BE2C (cell line): ENCODE results near the gene ZNF800.

Experiments
- DNase-seq: peaks from one replicate; pipeline ENCODE4 v3.0.0-alpha.2; 2020
- H3K27me3 ChIP-seq: fragments of 250-450 bp; sonication (Bioruptor Pico); 2 replicates; pipeline ENCODE4 v1.5.1; 2020; ENCODE audit warnings: mild to moderate bottlenecking
- H3K36me3 ChIP-seq: fragments of 250-450 bp; sonication (Bioruptor Pico); 2 replicates; pipeline ENCODE4 v1.5.1; 2020; ENCODE audit warnings: mild to moderate bottlenecking
- H3K4me1 ChIP-seq: fragments of 250-450 bp; sonication (Bioruptor Pico); 2 replicates; pipeline ENCODE4 v1.5.1; 2020
- H3K4me3 ChIP-seq: 2 replicates; pipeline ENCODE4 v1.5.1; 2011; ENCODE audit warnings: low read depth, low read length
- H3K9me3 ChIP-seq: fragments of 250-450 bp; sonication (Bioruptor Pico); 2 replicates; pipeline ENCODE4 v1.5.1; 2020
- CTCF ChIP-seq: IDR thresholded peaks from 2 replicates; pipeline ENCODE4 v1.5.1; 2012; ENCODE audit warnings: mild to moderate bottlenecking, low read depth, low read length

ZNF800 gene

DNA sequence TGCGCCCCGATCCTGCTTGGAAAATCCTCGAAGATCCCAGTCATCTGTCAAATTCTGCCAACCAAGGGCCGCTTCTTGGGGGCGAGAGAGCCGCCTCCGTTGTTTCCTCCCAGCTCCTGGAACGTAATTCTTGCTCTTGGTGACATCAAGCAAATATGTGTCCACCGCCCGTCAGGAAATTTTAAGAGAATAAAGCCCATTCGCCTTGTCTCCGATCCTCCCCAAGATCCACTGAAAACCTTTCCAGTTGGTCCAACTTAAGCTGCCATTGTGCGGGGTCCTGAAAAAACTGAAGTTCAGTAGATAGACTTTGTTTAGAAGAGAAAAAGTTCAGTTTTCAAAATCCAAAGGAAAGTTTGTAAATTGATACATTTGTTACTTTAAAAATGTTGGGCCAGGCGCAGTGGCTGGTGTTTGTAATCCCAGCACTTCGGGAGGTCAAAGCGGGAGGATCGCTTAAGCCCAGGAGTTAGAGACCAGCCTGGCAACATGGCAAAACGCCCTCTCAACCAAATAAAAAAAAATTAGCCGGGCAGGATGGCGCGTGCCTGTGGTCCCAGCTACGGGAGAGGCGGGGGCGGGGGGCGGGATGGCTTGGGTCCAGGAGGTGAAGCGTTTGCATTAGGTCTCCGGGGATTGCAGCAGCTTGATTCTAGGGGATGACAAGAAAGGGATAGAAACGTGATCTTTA is 1.0 kb upstream of the ZNF800 start:
- no peak for TF ChIP-seq CTCF
- H3K9me3 ChIP-seq: no peaks in the 10 kb centered on the region
- peak; percentile 24 for DNase-seq
- H3K36me3 ChIP-seq: peaks cover 13% of the 10 kb centered on the region
- H3K27me3 ChIP-seq: no peaks in the 10 kb centered on the region
- peaks cover 3% of the 10 kb centered on the region for H3K4me1 ChIP-seq
- peak overlapping the region; percentile 89 for H3K4me3 ChIP-seq

DNA sequence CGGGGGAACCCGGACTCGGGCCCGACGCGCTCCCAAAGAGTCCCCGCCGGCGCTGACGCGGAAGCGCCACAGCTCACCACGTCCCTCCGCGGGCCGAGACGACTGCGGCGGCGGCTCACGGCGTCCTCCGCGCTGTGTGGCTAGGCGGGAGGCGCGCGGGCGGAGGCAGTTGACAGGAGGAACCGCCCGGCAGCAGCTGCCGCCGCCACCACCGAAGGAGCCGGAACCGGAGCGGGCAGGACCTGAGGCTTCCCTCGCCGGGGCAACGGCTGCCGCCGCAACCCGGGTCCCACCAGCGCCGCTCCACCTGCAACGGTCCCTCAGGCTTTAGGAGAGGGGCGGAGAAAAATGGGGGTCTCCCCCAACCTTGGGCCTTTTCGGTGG is 334 bp downstream of the ZNF800 start:
- H3K4me1 ChIP-seq: peaks cover 3% of the 10 kb centered on the region
- peaks cover 24% of the 10 kb centered on the region for H3K36me3 ChIP-seq
- peak overlapping the region; percentile 89 for H3K4me3 ChIP-seq
- DNase-seq: peak; percentile 67
- H3K27me3 ChIP-seq: no peaks in the 10 kb centered on the region
- H3K9me3 ChIP-seq: no peaks in the 10 kb centered on the region
- TF ChIP-seq CTCF: no peak

GRCh38 chr7:127391591-127392181 is 822 bp downstream of the ZNF800 start:
- peaks cover 3% of the 10 kb centered on the region for H3K4me1 ChIP-seq
- no peak for TF ChIP-seq CTCF
- peak overlapping the region; percentile 89 for H3K4me3 ChIP-seq
- H3K9me3 ChIP-seq: no peaks in the 10 kb centered on the region
- H3K36me3 ChIP-seq: peaks cover 27% of the 10 kb centered on the region
- no peaks in the 10 kb centered on the region for H3K27me3 ChIP-seq
- peak; percentile 28 for DNase-seq

- peaks cover 3% of the 10 kb centered on the region; the same call in 1 of the 2 replicates for H3K4me1 ChIP-seq
- peaks cover 27% of the 10 kb centered on the region for H3K36me3 ChIP-seq
- no peak for TF ChIP-seq CTCF
- H3K9me3 ChIP-seq: no peaks in the 10 kb centered on the region
- H3K27me3 ChIP-seq: no peaks in the 10 kb centered on the region
- DNase-seq: no peak
- H3K4me3 ChIP-seq: peak overlapping the region; percentile 89
These were observed 1.5 kb downstream of the ZNF800 start for GRCh38 chr7:127390817-127391590.

- Histone ChIP-seq H3K9me3 (no peaks in the 10 kb centered on the region), H3K27me3 (no peaks in the 10 kb centered on the region), H3K4me3 (peak overlapping the region; percentile 14; the same call in 1 of the 2 replicates), H3K36me3 (peaks cover 27% of the 10 kb centered on the region), H3K4me1 (peaks cover 3% of the 10 kb centered on the region; the same call in 1 of the 2 replicates)
- DNase-seq: no peak
- TF ChIP-seq CTCF: no peak
These were observed 2.2 kb downstream of the ZNF800 start for GRCh38 chr7:127390186-127390816.
